HCT116 (cell line): ENCODE results near the gene AEBP1.

Source experiments
- CTCF ChIP-seq, 3 experiments: fragments of 200-600 bp in 1 of 3; sonication (generic) in 1 of 3; IDR thresholded peaks in 2 of 3; conservative IDR thresholded peaks in 1 of 3; 2 replicates each; pipeline ENCODE4 v1.5.1; 2012 to 2017; ENCODE audit warnings: low read depth in 2 of 3, low read length in 2 of 3, antibody characterized with exemption in 1 of 3, borderline replicate concordance in 1 of 3, control low read depth in 1 of 3, mild to moderate bottlenecking in 1 of 3, mixed read lengths in 1 of 3, mixed run types in 1 of 3, moderate library complexity in 1 of 3; ENCODE audit not compliant: insufficient read depth in 1 of 3
- EGR1 ChIP-seq: IDR thresholded peaks from 2 replicates; pipeline ENCODE4 v1.6.1; 2012; ENCODE audit warnings: low read depth
- ELF1 ChIP-seq: IDR thresholded peaks from 2 replicates; pipeline ENCODE4 v1.6.1; 2012; ENCODE audit warnings: low read depth, borderline replicate concordance
- EZH2 ChIP-seq: fragments of 200-600 bp; sonication (generic); IDR thresholded peaks from 2 replicates; pipeline ENCODE4 v1.6.1; 2017; ENCODE audit warnings: antibody characterized with exemption, mixed run types
- EZH2phosphoT487 ChIP-seq: fragments of 200-600 bp; IDR thresholded peaks from 2 replicates; pipeline ENCODE4 v1.6.1; 2018; ENCODE audit warnings: antibody characterized with exemption, borderline replicate concordance
- JUND ChIP-seq: IDR thresholded peaks from 2 replicates; pipeline ENCODE4 v1.6.1; 2012
- MAX ChIP-seq: IDR thresholded peaks from 2 replicates; pipeline ENCODE4 v1.6.1; 2012
- POLR2A ChIP-seq: IDR thresholded peaks from 2 replicates; pipeline ENCODE4 v1.7.0; 2011; ENCODE audit warnings: borderline replicate concordance; ENCODE audit not compliant: insufficient read depth, insufficient read length; ENCODE audit errors: extremely low read depth
- RAD21 ChIP-seq: IDR thresholded peaks from 2 replicates; pipeline ENCODE4 v1.6.1; 2012; ENCODE audit warnings: low read depth, mild to moderate bottlenecking
- TCF7L2 ChIP-seq: IDR thresholded peaks from 2 replicates; pipeline ENCODE4 v1.7.0; 2011; ENCODE audit warnings: borderline replicate concordance, inconsistent platforms; ENCODE audit not compliant: insufficient read depth, insufficient read length; ENCODE audit errors: extremely low read depth
- YY1 ChIP-seq: IDR thresholded peaks from 2 replicates; pipeline ENCODE4 v1.6.1; 2011; ENCODE audit warnings: low read length, low read depth, moderate library complexity, mild to moderate bottlenecking; ENCODE audit not compliant: insufficient replicate concordance; ENCODE audit errors: extremely low read depth
- ZNF274 ChIP-seq: fragments of 200-500 bp; sonication (Bioruptor generic); IDR thresholded peaks from 2 replicates; pipeline ENCODE4 v1.6.1; 2014; ENCODE audit warnings: mild to moderate bottlenecking, low read depth, low read length, inconsistent platforms

GRCh38 chr7:44103566-44103922 lies 601 bp upstream of the AEBP1 start:
- TF ChIP-seq CTCF (IDR thresholded peaks at IDR 0.05 in 2 of 3, conservative IDR thresholded peaks at IDR 0.05 in 1 of 3; ENCODE audit: borderline replicate concordance in 1 of 3, insufficient read depth in 1 of 3, low read depth in 2 of 3, low read length in 2 of 3), result no peak
- no peak for TF ChIP-seq POLR2A
- TF ChIP-seq JUND, result no peak
- no peak for TF ChIP-seq MAX
- no peak for TF ChIP-seq YY1
- TF ChIP-seq ELF1, result no peak
- no peak for TF ChIP-seq TCF7L2
- no peak for TF ChIP-seq EZH2
- no peak for TF ChIP-seq EZH2phosphoT487
- no peak for TF ChIP-seq RAD21
- no peak for TF ChIP-seq ZNF274
- TF ChIP-seq EGR1, result no peak
